T-cell (primary cell): ENCODE data around the gene CYP3A5. TPM values are rescaled to one million over a fixed set of nuclear protein-coding genes. Genes with fewer than 3 reads are reported as not detected.
"Not testable (repeated sequence)": the region's sequence is repeated elsewhere in the genome, so short reads cannot be mapped to it uniquely, and the experiment has no call there.

ENCODE experiments used
- ATAC-seq, 4 experiments: fragments of 200-7000 bp in 3 of 4; fragments of 150-1000 bp in 1 of 4; cut with Tn5 transposase; replicated peaks in 1 of 4; 1 replicate in 3 of 4; 2 replicates in 1 of 4; pipeline ENCODE4 v1.10.0; 2021; ENCODE audit warnings: moderate library complexity in 3 of 4, mild to moderate bottlenecking in 2 of 4, moderate number of reproducible peaks in 1 of 4
- CTCF ChIA-PET, 2 donors: fragments of 300-600 bp; sonication (Branson Sonifier 250); formaldehyde crosslinking; loops; one replicate each; lab custom pipeline; 2022; ENCODE audit warnings: antibody characterized with exemption in 2 of 2; lab: Charles Lee
- POLR2A ChIA-PET, 2 donors: fragments of 300-600 bp; sonication (Branson Sonifier 250); formaldehyde crosslinking; loops; one replicate each; lab custom pipeline; 2022; ENCODE audit warnings: antibody characterized with exemption in 2 of 2; lab: Charles Lee
- DNase-seq, 35 experiments: peaks; one replicate each; pipeline versions ENCODE4 v3.0.0 to v3.0.0-alpha.2; 2013 to 2023
- H3K27ac ChIP-seq: one replicate; pipeline ENCODE4 v1.5.1; 2013; ENCODE audit warnings: low read length
- H3K27me3 ChIP-seq, 2 experiments: replicated peaks in 1 of 2; 1 replicate in 1 of 2; 2 replicates in 1 of 2; pipeline versions ENCODE4 v1.6.1 to v1.7.0; 2013; ENCODE audit warnings: low read length in 1 of 2, mixed read lengths in 1 of 2; ENCODE audit not compliant: control insufficient read depth in 2 of 2, insufficient read depth in 2 of 2; ENCODE audit errors: extremely low read depth in 1 of 2
- H3K36me3 ChIP-seq, 2 donors: 1 replicate in 1 of 2; 2 replicates in 1 of 2; pipeline versions ENCODE4 v1.6.1 to v1.7.0; 2013; ENCODE audit warnings: low read length in 1 of 2; ENCODE audit not compliant: control insufficient read depth in 2 of 2, insufficient read depth in 1 of 2; ENCODE audit errors: extremely low read depth in 1 of 2
- H3K4me1 ChIP-seq, 2 experiments: 1 replicate in 1 of 2; 2 replicates in 1 of 2; pipeline versions ENCODE4 v1.6.1 to v1.7.0; 2013; ENCODE audit warnings: low read length in 2 of 2, mixed read lengths in 1 of 2; ENCODE audit not compliant: insufficient read depth in 2 of 2, control insufficient read depth in 1 of 2; ENCODE audit errors: extremely low read depth in 1 of 2
- H3K4me3 ChIP-seq, 2 donors: 1 replicate in 1 of 2; 2 replicates in 1 of 2; pipeline versions ENCODE4 v1.5.1 to v1.7.0; 2013; ENCODE audit warnings: mild to moderate bottlenecking in 2 of 2, low read length in 1 of 2, moderate library complexity in 1 of 2; ENCODE audit not compliant: control insufficient read depth in 1 of 2; ENCODE audit errors: extremely low read depth in 1 of 2
- H3K9me3 ChIP-seq: 2 replicates; pipeline ENCODE4 v1.7.0; 2013
- H3K27ac Mint-ChIP-seq, 2 donors: one replicate each; pipeline ENCODE4 v1.8.0; 2020 to 2021; ENCODE audit warnings: mild to moderate bottlenecking in 2 of 2, mixed read lengths in 2 of 2
- H3K27me3 Mint-ChIP-seq, 2 donors: one replicate each; pipeline ENCODE4 v1.8.0; 2021 to 2022; ENCODE audit warnings: mixed read lengths in 2 of 2
- H3K36me3 Mint-ChIP-seq: one replicate; pipeline ENCODE4 v1.8.0; 2021; ENCODE audit warnings: mixed read lengths
- H3K4me1 Mint-ChIP-seq, 3 donors: one replicate each; pipeline ENCODE4 v1.8.0; 2020 to 2022; ENCODE audit warnings: mixed read lengths in 3 of 3, mild to moderate bottlenecking in 1 of 3
- H3K4me3 Mint-ChIP-seq, 3 donors: one replicate each; pipeline ENCODE4 v1.8.0; 2020 to 2022; ENCODE audit warnings: mild to moderate bottlenecking in 3 of 3, mixed read lengths in 3 of 3, moderate library complexity in 3 of 3
- H3K9me3 Mint-ChIP-seq, 3 donors: one replicate each; pipeline ENCODE4 v1.8.0; 2020 to 2022; ENCODE audit warnings: mixed read lengths in 3 of 3
- WGBS: methylation state at CpG from one replicate; pipeline ENCODE4 v1.1.5; 2013; ENCODE audit warnings: missing lambda C conversion rate; ENCODE audit not compliant: insufficient coverage; 5-methylcytosine and 5-hydroxymethylcytosine counted together
- total RNA-seq, 35 experiments: library from RNA in 6 of 35; stranded (reverse) in 6 of 35; fragments of 120-200 nt in 1 of 35; gene quantifications; one replicate each; pipeline versions ENCODE4 v1.2.1 to v1.2.4 and lab custom pipeline; 2013 to 2026

CYP3A5 gene
- under 1 TPM in 3 of 5 donors, not detected in 2; 0.22 to 0.58 (median 0.46) TPM for total RNA-seq
- 0.50 TPM for total RNA-seq (2013)
- 0 to 0.19 (median 0) reads per million in 29 experiments for total RNA-seq (lab: John Stamatoyannopoulos, UW)

GRCh38 chr7:99679400-99680191 lies at the start of gene CYP3A5:
Gene CYP3A5, minus strand, starts transcription at chr7:99679996. Its CDS starts 100 bp downstream, at chr7:99679896.
- 87% methylated on average over 4 of the region's 10 CpGs for WGBS
- peaks cover 14 to 18% (median 14%) of the 10 kb centered on the region in 3 donors for H3K4me1 Mint-ChIP-seq
- H3K27ac Mint-ChIP-seq = no peak within 1 kb of the TSS
- Histone ChIP-seq H3K27me3 (no peaks in the 10 kb centered on the region), H3K4me3 (no peak within 1 kb of the TSS), H3K27ac (no peak within 1 kb of the TSS), H3K4me1 (peaks cover 6 to 8% of the 10 kb centered on the region in 2 experiments), H3K9me3 (no peaks in the 10 kb centered on the region), H3K36me3 (no peaks in the 10 kb centered on the region)
- ChIA-PET POLR2A (no interaction called here), CTCF (no interaction called here)
- peaks cover 27% of the 10 kb centered on the region for H3K36me3 Mint-ChIP-seq
- H3K4me3 Mint-ChIP-seq = no peak within 1 kb of the TSS
- no peak for DNase-seq
- H3K9me3 Mint-ChIP-seq = no peaks in the 10 kb centered on the region
- ATAC-seq = no peak
- peaks cover 0 to 4% of the 10 kb centered on the region in 2 donors for H3K27me3 Mint-ChIP-seq

DNA sequence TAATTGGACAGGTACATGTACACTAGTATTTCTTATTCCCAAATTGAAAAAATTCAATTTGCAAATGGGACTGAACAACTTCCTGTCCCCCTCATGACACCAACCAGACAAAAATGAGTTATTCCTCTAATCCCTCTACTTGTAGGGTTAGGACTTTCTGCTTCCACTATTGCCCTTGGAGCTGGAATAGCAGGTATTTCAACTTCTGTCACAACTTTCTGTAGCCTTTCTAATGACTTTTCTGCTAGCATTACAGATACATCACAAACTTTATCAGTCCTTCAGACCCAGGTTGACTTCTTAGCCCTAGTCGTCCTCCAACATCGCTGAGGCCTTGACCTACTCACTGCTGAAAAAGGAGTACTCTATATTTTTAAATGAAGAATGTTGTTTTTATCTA lies 48.8 kb upstream of the CYP3A5 start:
- ATAC-seq (no peak), DNase-seq (no peak)
- Mint-ChIP-seq H3K27ac (no peak overlapping the region), H3K27me3 (peaks cover 0 to 2% of the 10 kb centered on the region in 2 donors), H3K4me3 (no peak overlapping the region), H3K4me1 (no peaks in the 10 kb centered on the region), H3K9me3 (no peaks in the 10 kb centered on the region), H3K36me3 (no peaks in the 10 kb centered on the region)
- Histone ChIP-seq H3K4me1 (no peaks in the 10 kb centered on the region), H3K36me3 (no peaks in the 10 kb centered on the region), H3K27me3 (no peaks in the 10 kb centered on the region), H3K4me3 (no peak overlapping the region), H3K9me3 (no peaks in the 10 kb centered on the region), H3K27ac (no peak overlapping the region)
- WGBS = no CpG with 5 or more reads among the region's 2 CpGs
- POLR2A ChIA-PET = no interaction called here
- CTCF ChIA-PET = no interaction called here

DNA sequence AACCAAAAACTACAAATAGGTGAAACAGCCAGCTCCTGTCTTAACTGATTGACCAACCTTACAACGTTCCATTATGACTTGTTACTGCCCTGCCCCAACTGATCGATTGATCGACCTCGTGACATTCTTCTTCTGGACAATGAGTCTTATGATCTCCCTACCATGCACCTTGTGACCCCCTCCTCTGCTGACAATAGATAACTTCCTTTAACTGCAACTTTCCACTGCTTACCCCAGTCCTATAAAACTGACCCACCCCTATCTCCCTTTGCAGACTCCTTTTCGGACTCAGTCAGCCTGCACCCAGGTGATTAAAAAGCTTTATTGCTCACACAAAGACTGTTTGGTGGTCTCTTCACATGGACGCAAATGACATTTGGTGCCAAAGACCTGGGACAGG lies 43.4 kb upstream of the CYP3A5 start:
- H3K9me3 ChIP-seq, H3K4me3 Mint-ChIP-seq, H3K9me3 Mint-ChIP-seq, H3K4me1 ChIP-seq, H3K4me3 ChIP-seq, H3K27me3 Mint-ChIP-seq, POLR2A ChIA-PET, H3K36me3 ChIP-seq, H3K27ac ChIP-seq, H3K36me3 Mint-ChIP-seq, H3K27ac Mint-ChIP-seq, DNase-seq, ATAC-seq, H3K27me3 ChIP-seq, CTCF ChIA-PET: not testable (repeated sequence)
- H3K4me1 Mint-ChIP-seq = peaks cover 13 to 15% (median 15%) of the 10 kb centered on the region in 3 donors
- 90% methylated on average over 6 of the region's 6 CpGs for WGBS

DNA sequence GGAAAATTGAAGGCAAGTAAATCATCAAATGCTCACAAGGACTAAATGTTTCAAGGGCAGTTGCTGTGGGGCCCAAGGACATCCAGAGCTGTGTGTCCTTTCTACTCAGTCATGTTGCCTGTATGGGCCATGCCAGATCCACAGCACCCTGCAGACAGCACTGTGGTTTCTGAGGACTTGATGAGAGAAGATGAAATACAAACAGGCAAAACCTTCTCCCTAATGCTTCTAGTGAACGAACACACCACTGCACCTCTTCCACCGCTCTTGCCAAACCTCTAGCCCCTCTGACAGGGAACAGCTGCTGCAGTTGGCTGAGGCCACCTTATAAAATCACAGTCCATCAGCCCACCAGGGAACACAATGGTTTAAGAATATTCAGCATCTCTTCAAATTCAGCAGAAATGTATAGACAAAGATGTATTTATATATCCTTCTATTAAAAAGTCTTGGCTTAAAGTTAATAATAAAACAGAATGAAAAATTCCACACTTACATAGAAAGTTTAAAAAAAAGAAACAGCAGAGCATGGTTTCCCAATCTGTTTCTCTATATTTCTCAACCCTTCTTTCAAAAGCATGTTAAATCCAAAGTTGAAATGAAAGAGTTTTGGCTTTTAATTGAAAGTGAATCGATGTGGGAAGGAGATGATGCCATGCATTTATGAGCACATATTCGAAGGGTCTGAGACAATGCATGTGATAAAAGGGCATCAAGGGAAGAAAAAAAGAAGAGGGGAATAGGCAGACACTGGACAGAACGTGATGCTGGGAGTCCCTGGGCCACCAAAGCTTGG lies 41.2 kb upstream of the CYP3A5 start:
- ChIA-PET CTCF (interaction anchor here in 1 of 2 donors (0.6 kb wide), 1 partner anchor 103 kb away, joined by 4 read pairs; no protein-coding TSS in a partner anchor), POLR2A (no interaction called here)
- Mint-ChIP-seq H3K36me3 (peaks cover 3% of the 10 kb centered on the region), H3K4me3 (no peak overlapping the region), H3K27ac (no peak overlapping the region), H3K4me1 (peaks cover 13 to 15% (median 15%) of the 10 kb centered on the region in 3 donors), H3K27me3 (peaks cover 0 to 2% of the 10 kb centered on the region in 2 donors), H3K9me3 (no peaks in the 10 kb centered on the region)
- Histone ChIP-seq H3K27me3 (no peaks in the 10 kb centered on the region), H3K4me3 (no peak overlapping the region), H3K4me1 (peaks cover 4 to 6% of the 10 kb centered on the region in 2 experiments), H3K9me3 (no peaks in the 10 kb centered on the region), H3K36me3 (no peaks in the 10 kb centered on the region), H3K27ac (no peak overlapping the region)
- peak in 2 of 4 experiments; percentile 17 to 64 for ATAC-seq
- peak in 1 of 35 experiments; percentile 4 for DNase-seq
- 63% methylated on average over 5 of the region's 5 CpGs for WGBS

GRCh38 chr7:99719996-99720769 lies 40.4 kb upstream of the CYP3A5 start:
- H3K36me3 Mint-ChIP-seq = peaks cover 11% of the 10 kb centered on the region
- no peak overlapping the region for H3K27ac Mint-ChIP-seq
- H3K27me3 ChIP-seq = no peaks in the 10 kb centered on the region
- ChIA-PET POLR2A (no interaction called here), CTCF (no interaction called here)
- no peak overlapping the region for H3K4me3 Mint-ChIP-seq
- H3K9me3 Mint-ChIP-seq = no peaks in the 10 kb centered on the region
- H3K4me1 ChIP-seq = peaks cover 4 to 6% of the 10 kb centered on the region in 2 experiments
- H3K4me1 Mint-ChIP-seq = peaks cover 13 to 15% (median 15%) of the 10 kb centered on the region in 3 donors
- no CpG with 5 or more reads among the region's 4 CpGs for WGBS
- no peak overlapping the region for H3K4me3 ChIP-seq
- DNase-seq (peak in 1 of 35 experiments; percentile 28), ATAC-seq (peak in 2 of 4 experiments; percentile 49 to 88)
- no peak overlapping the region for H3K27ac ChIP-seq
- peaks cover 0 to 2% of the 10 kb centered on the region in 2 donors for H3K27me3 Mint-ChIP-seq
- H3K36me3 ChIP-seq = no peaks in the 10 kb centered on the region
- H3K9me3 ChIP-seq = no peaks in the 10 kb centered on the region
